ENCODE measurements around the gene TGFBR2. TPM values are rescaled to one million over a fixed set of nuclear protein-coding genes. Genes with fewer than 3 reads are reported as not detected.

The TGFBR2 gene
- total and polyA plus RNA-seq, 2 experiments from 2014 or later, result 4.7 to 13.0 TPM

DNA sequence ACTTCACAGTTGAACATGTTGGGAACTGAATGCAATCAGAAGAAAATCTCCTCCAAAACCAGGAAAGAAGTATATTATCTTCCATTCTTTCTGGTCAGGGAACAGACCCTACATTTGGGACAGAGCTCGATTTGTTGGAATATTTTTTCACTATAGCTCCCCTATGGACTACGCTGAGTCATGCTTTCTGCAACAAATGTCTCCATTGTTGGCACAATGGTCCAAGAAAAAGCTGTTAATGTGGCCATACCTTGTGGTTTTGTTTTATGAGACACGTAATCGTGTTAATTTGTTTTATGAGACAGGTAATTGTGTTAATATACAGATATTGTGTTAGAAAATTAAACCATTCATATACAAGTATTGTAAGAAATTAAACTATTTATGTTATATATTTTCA is 101.4 kb downstream of the TGFBR2 start:
- Mint-ChIP-seq H3K27ac (no peak overlapping the region), H3K4me3 (no peak overlapping the region), H3K36me3 (ENCODE audit: low read depth) (peaks cover 35% of the 10 kb centered on the region), H3K4me1 (peaks cover 14% of the 10 kb centered on the region), H3K27me3 (ENCODE audit: insufficient read depth, low read depth, poor library complexity) (no peaks in the 10 kb centered on the region), H3K9me3 (peaks cover 33% of the 10 kb centered on the region)
- H4K20me1 ChIP-seq (replicated peaks; ENCODE audit: insufficient read depth), result no peaks in the 10 kb centered on the region
- no peaks in the 10 kb centered on the region for H3F3A ChIP-seq (replicated peaks; ENCODE audit: low read depth)
- ATAC-seq (no peak), DNase-seq (ENCODE audit: low spot score) (no peak)
- H3K79me2 ChIP-seq (replicated peaks; ENCODE audit: insufficient read depth), result no peaks in the 10 kb centered on the region
- no peak overlapping the region for H3K27ac ChIP-seq (ENCODE audit: low read depth)
- no peak overlapping the region for H3K4me3 ChIP-seq
- no peak overlapping the region for H2AFZ ChIP-seq
- H3K4me1 ChIP-seq (ENCODE audit: insufficient read depth), result peaks cover 14% of the 10 kb centered on the region
- no peaks in the 10 kb centered on the region for H3K27me3 ChIP-seq (ENCODE audit: insufficient read depth)
- no peak overlapping the region for H3K4me2 ChIP-seq
- no peaks in the 10 kb centered on the region; the same call in 1 of the 2 replicates for H3K36me3 ChIP-seq (ENCODE audit: insufficient read depth)
- TF ChIP-seq ZNF331 (CRISPR knock-in tag; IDR thresholded peaks at IDR 0.05; ENCODE audit: low read depth) (no peak), POLR2AphosphoS5 (IDR thresholded peaks at IDR 0.05; ENCODE audit: low read depth) (no peak), JUNB (IDR thresholded peaks at IDR 0.05; ENCODE audit: unreplicated experiment) (no peak), ZNF462 (CRISPR knock-in tag; IDR thresholded peaks at IDR 0.05) (no peak), NANOG (IDR thresholded peaks at IDR 0.05; ENCODE audit: borderline replicate concordance) (no peak), EZH2phosphoT487 (IDR thresholded peaks at IDR 0.05; ENCODE audit: unreplicated experiment) (no peak), CREB1 (CRISPR knock-in tag; IDR thresholded peaks at IDR 0.05; ENCODE audit: low read depth) (no peak), ETS1 (IDR thresholded peaks at IDR 0.05) (no peak), ZNF114 (CRISPR knock-in tag; IDR thresholded peaks at IDR 0.05) (no peak)
- TF ChIP-seq, protein P1, sequence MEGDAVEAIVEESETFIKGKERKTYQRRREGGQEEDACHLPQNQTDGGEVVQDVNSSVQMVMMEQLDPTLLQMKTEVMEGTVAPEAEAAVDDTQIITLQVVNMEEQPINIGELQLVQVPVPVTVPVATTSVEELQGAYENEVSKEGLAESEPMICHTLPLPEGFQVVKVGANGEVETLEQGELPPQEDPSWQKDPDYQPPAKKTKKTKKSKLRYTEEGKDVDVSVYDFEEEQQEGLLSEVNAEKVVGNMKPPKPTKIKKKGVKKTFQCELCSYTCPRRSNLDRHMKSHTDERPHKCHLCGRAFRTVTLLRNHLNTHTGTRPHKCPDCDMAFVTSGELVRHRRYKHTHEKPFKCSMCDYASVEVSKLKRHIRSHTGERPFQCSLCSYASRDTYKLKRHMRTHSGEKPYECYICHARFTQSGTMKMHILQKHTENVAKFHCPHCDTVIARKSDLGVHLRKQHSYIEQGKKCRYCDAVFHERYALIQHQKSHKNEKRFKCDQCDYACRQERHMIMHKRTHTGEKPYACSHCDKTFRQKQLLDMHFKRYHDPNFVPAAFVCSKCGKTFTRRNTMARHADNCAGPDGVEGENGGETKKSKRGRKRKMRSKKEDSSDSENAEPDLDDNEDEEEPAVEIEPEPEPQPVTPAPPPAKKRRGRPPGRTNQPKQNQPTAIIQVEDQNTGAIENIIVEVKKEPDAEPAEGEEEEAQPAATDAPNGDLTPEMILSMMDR (conservative IDR thresholded peaks at IDR 0.05; ENCODE audit: low read depth in 2 of 2), result no peak
- TF ChIP-seq, protein P2, sequence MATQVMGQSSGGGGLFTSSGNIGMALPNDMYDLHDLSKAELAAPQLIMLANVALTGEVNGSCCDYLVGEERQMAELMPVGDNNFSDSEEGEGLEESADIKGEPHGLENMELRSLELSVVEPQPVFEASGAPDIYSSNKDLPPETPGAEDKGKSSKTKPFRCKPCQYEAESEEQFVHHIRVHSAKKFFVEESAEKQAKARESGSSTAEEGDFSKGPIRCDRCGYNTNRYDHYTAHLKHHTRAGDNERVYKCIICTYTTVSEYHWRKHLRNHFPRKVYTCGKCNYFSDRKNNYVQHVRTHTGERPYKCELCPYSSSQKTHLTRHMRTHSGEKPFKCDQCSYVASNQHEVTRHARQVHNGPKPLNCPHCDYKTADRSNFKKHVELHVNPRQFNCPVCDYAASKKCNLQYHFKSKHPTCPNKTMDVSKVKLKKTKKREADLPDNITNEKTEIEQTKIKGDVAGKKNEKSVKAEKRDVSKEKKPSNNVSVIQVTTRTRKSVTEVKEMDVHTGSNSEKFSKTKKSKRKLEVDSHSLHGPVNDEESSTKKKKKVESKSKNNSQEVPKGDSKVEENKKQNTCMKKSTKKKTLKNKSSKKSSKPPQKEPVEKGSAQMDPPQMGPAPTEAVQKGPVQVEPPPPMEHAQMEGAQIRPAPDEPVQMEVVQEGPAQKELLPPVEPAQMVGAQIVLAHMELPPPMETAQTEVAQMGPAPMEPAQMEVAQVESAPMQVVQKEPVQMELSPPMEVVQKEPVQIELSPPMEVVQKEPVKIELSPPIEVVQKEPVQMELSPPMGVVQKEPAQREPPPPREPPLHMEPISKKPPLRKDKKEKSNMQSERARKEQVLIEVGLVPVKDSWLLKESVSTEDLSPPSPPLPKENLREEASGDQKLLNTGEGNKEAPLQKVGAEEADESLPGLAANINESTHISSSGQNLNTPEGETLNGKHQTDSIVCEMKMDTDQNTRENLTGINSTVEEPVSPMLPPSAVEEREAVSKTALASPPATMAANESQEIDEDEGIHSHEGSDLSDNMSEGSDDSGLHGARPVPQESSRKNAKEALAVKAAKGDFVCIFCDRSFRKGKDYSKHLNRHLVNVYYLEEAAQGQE (IDR thresholded peaks at IDR 0.05; ENCODE audit: unreplicated experiment), result no peak
- H3K9me2 ChIP-seq (ENCODE audit: insufficient read depth), result no peaks in the 10 kb centered on the region

Data from GM23338 (cell line).